ENCODE measurements around the gene GTSE1. TPM values are rescaled to one million over a fixed set of nuclear protein-coding genes. Genes with fewer than 3 reads are reported as not detected.
A peak's percentile ranks its signal among the peaks of the same experiment; 100 is the strongest.

GTSE1 gene
- total RNA-seq, 1 experiment from 2014 or later: 46.1 TPM

DNA sequence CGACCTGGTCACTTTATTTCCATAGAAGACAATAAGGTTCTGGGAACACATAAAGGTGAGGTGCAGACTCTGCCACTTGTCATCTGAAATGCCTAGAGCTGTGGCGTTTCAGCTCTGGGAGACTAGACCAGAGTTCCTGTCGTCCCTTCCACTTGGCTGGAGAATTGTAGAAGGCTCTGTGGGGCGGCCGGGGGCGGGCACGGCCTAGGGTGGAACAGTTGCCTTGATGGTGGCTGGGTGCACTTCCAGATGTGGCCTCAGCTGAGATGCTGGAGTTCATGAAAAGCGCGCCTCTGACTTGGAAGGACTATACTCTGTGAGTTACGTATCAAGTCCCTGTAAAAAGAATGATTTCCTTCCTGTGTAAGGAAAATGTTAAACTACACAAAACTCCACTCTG lies 55.6 kb downstream of the GTSE1 start:
- peaks cover 13 to 14% of the 10 kb centered on the region in 2 experiments for H3K4me1 ChIP-seq (ENCODE audit: control insufficient read depth in 1 of 2, insufficient read depth in 2 of 2, low read length in 2 of 2)

More for the DNA sequence above, 55.6 kb downstream of the GTSE1 start:
- Histone ChIP-seq H3K9me2 (ENCODE audit: insufficient read depth) (no peaks in the 10 kb centered on the region), H2AFZ (ENCODE audit: low read depth, low read length, poor library complexity, severe bottlenecking) (no peak overlapping the region), H3K36me3 (ENCODE audit: control insufficient read depth in 1 of 2, insufficient read depth in 2 of 2, low read length in 2 of 2) (peaks cover 34 to 49% of the 10 kb centered on the region in 2 experiments; a peak in 3 of 4 replicates), H3K27me3 (ENCODE audit: insufficient read depth, low read length) (no peaks in the 10 kb centered on the region), H4K20me1 (ENCODE audit: insufficient read depth) (peaks cover 6% of the 10 kb centered on the region; the same call in 1 of the 2 replicates), H3K4me3 (replicated peaks in 1 of 2; ENCODE audit: low read depth in 1 of 2, low read length in 2 of 2) (no peak overlapping the region), H3K9ac (ENCODE audit: low read length) (no peak overlapping the region), H3K27ac (ENCODE audit: low read depth, low read length) (peak overlapping the region; percentile 53), H3K79me2 (ENCODE audit: insufficient read depth, low read length) (peaks cover 19% of the 10 kb centered on the region; the same call in 1 of the 2 replicates), H3K4me2 (ENCODE audit: low read length) (0 out of 2 replicates have a peak overlapping the region, but pooled peaks have one; percentile 2), H3K9me3 (ENCODE audit: control insufficient read depth in 1 of 2, insufficient read depth in 1 of 2, low read depth in 1 of 2, low read length in 2 of 2) (no peaks in the 10 kb centered on the region)
- no peak for TF ChIP-seq EGR1 (IDR thresholded peaks at IDR 0.05; ENCODE audit: low read depth)
- no peak for TF ChIP-seq EZH2phosphoT487 (IDR thresholded peaks at IDR 0.05; ENCODE audit: borderline replicate concordance)
- no peak for TF ChIP-seq CBX3 (IDR thresholded peaks at IDR 0.05; ENCODE audit: low read depth)
- no peak for TF ChIP-seq ZNF274 (IDR thresholded peaks at IDR 0.05; ENCODE audit: low read depth, low read length)
- TF ChIP-seq JUND (IDR thresholded peaks at IDR 0.05): no peak
- TF ChIP-seq, protein P1, sequence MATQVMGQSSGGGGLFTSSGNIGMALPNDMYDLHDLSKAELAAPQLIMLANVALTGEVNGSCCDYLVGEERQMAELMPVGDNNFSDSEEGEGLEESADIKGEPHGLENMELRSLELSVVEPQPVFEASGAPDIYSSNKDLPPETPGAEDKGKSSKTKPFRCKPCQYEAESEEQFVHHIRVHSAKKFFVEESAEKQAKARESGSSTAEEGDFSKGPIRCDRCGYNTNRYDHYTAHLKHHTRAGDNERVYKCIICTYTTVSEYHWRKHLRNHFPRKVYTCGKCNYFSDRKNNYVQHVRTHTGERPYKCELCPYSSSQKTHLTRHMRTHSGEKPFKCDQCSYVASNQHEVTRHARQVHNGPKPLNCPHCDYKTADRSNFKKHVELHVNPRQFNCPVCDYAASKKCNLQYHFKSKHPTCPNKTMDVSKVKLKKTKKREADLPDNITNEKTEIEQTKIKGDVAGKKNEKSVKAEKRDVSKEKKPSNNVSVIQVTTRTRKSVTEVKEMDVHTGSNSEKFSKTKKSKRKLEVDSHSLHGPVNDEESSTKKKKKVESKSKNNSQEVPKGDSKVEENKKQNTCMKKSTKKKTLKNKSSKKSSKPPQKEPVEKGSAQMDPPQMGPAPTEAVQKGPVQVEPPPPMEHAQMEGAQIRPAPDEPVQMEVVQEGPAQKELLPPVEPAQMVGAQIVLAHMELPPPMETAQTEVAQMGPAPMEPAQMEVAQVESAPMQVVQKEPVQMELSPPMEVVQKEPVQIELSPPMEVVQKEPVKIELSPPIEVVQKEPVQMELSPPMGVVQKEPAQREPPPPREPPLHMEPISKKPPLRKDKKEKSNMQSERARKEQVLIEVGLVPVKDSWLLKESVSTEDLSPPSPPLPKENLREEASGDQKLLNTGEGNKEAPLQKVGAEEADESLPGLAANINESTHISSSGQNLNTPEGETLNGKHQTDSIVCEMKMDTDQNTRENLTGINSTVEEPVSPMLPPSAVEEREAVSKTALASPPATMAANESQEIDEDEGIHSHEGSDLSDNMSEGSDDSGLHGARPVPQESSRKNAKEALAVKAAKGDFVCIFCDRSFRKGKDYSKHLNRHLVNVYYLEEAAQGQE (IDR thresholded peaks at IDR 0.05; ENCODE audit: low read depth): no peak
- TF ChIP-seq SRF (IDR thresholded peaks at IDR 0.05; ENCODE audit: low read depth): no peak
- TF ChIP-seq SIN3A (IDR thresholded peaks at IDR 0.05; ENCODE audit: low read depth): no peak
- TF ChIP-seq RAD21 (IDR thresholded peaks at IDR 0.05; ENCODE audit: low read depth): no peak
- TF ChIP-seq, protein P2, sequence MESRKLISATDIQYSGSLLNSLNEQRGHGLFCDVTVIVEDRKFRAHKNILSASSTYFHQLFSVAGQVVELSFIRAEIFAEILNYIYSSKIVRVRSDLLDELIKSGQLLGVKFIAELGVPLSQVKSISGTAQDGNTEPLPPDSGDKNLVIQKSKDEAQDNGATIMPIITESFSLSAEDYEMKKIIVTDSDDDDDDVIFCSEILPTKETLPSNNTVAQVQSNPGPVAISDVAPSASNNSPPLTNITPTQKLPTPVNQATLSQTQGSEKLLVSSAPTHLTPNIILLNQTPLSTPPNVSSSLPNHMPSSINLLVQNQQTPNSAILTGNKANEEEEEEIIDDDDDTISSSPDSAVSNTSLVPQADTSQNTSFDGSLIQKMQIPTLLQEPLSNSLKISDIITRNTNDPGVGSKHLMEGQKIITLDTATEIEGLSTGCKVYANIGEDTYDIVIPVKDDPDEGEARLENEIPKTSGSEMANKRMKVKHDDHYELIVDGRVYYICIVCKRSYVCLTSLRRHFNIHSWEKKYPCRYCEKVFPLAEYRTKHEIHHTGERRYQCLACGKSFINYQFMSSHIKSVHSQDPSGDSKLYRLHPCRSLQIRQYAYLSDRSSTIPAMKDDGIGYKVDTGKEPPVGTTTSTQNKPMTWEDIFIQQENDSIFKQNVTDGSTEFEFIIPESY (IDR thresholded peaks at IDR 0.05; ENCODE audit: extremely low read depth, insufficient replicate concordance, low read length): no peak
- TF ChIP-seq, protein P3, sequence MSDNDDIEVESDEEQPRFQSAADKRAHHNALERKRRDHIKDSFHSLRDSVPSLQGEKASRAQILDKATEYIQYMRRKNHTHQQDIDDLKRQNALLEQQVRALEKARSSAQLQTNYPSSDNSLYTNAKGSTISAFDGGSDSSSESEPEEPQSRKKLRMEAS (IDR thresholded peaks at IDR 0.05): no peak
- TF ChIP-seq, protein P4, sequence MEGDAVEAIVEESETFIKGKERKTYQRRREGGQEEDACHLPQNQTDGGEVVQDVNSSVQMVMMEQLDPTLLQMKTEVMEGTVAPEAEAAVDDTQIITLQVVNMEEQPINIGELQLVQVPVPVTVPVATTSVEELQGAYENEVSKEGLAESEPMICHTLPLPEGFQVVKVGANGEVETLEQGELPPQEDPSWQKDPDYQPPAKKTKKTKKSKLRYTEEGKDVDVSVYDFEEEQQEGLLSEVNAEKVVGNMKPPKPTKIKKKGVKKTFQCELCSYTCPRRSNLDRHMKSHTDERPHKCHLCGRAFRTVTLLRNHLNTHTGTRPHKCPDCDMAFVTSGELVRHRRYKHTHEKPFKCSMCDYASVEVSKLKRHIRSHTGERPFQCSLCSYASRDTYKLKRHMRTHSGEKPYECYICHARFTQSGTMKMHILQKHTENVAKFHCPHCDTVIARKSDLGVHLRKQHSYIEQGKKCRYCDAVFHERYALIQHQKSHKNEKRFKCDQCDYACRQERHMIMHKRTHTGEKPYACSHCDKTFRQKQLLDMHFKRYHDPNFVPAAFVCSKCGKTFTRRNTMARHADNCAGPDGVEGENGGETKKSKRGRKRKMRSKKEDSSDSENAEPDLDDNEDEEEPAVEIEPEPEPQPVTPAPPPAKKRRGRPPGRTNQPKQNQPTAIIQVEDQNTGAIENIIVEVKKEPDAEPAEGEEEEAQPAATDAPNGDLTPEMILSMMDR (IDR thresholded peaks at IDR 0.05 in 2 of 3, conservative IDR thresholded peaks at IDR 0.05 in 1 of 3; ENCODE audit: borderline replicate concordance in 1 of 3, insufficient read depth in 1 of 3, low read depth in 2 of 3, low read length in 2 of 3): no peak
- TF ChIP-seq YY1 (IDR thresholded peaks at IDR 0.05; ENCODE audit: extremely low read depth, insufficient replicate concordance, low read depth, low read length): no peak
- TF ChIP-seq ELF1 (IDR thresholded peaks at IDR 0.05; ENCODE audit: borderline replicate concordance, low read depth): no peak
- no peak for TF ChIP-seq SP1 (IDR thresholded peaks at IDR 0.05; ENCODE audit: low read depth)
- TF ChIP-seq, protein P5, sequence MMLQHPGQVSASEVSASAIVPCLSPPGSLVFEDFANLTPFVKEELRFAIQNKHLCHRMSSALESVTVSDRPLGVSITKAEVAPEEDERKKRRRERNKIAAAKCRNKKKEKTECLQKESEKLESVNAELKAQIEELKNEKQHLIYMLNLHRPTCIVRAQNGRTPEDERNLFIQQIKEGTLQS (IDR thresholded peaks at IDR 0.05): no peak
- BruUV-seq (replicated peaks): no TSS peak
- DNase-seq (ENCODE audit: low read depth, low spot score): no peak
- ChIA-PET CTCF (interaction anchor here (1.0 kb wide), 1 partner anchor 15 kb away, joined by 6 read pairs; no protein-coding TSS in a partner anchor), RAD21 (ENCODE audit: low non-redundant PET in 1 of 2, low total read pairs in 2 of 2, uncharacterized antibody in 2 of 2, unreplicated experiment in 2 of 2) (no interaction called here), POLR2A (no interaction called here)
- no peak for ATAC-seq
- intact Hi-C loops (cut with micrococcal nuclease): no loop called here
